Neural cell (in vitro differentiated cells): ENCODE results near the gene KANSL3.

Experiments used
- EP300 ChIP-seq: fragments of 450-650 bp; conservative IDR thresholded peaks from 2 replicates; pipeline ENCODE4 v1.6.1; 2014; ENCODE audit warnings: antibody characterized with exemption, mild to moderate bottlenecking, moderate library complexity; ENCODE audit not compliant: poor library complexity, severe bottlenecking
- EZH2 ChIP-seq: fragments of 200-600, 300-800 bp; shearing (Covaris generic), sonication (generic); IDR thresholded peaks from 2 replicates; pipeline ENCODE4 v1.6.1; 2014; ENCODE audit warnings: antibody characterized with exemption, low read length, borderline replicate concordance, mild to moderate bottlenecking; ENCODE audit not compliant: insufficient read depth, poor library complexity, severe bottlenecking
- POLR2AphosphoS5 ChIP-seq: IDR thresholded peaks from 2 replicates; pipeline ENCODE4 v1.6.1; 2012
- RAD21 ChIP-seq: fragments of 450-650 bp; conservative IDR thresholded peaks from 2 replicates; pipeline ENCODE4 v1.6.1; 2014; ENCODE audit warnings: antibody characterized with exemption, mild to moderate bottlenecking, moderate library complexity
- SMC3 ChIP-seq: fragments of 450-650 bp; conservative IDR thresholded peaks from 2 replicates; pipeline ENCODE4 v1.6.1; 2014; ENCODE audit warnings: antibody characterized with exemption, mild to moderate bottlenecking, moderate library complexity; ENCODE audit not compliant: poor library complexity
- TAF1 ChIP-seq: IDR thresholded peaks from 2 replicates; pipeline ENCODE4 v1.6.1; 2012; ENCODE audit warnings: low read depth
- TF ChIP-seq, protein P1 (sequence below): fragments of 450-650 bp; IDR thresholded peaks from 2 replicates; pipeline ENCODE4 v1.5.1; 2014; ENCODE audit warnings: antibody characterized with exemption, mild to moderate bottlenecking, moderate library complexity; ENCODE audit not compliant: poor library complexity, severe bottlenecking
- TF ChIP-seq, protein P2 (sequence below): IDR thresholded peaks from 2 replicates; pipeline ENCODE4 v1.6.1; 2012; ENCODE audit warnings: borderline replicate concordance

DNA sequence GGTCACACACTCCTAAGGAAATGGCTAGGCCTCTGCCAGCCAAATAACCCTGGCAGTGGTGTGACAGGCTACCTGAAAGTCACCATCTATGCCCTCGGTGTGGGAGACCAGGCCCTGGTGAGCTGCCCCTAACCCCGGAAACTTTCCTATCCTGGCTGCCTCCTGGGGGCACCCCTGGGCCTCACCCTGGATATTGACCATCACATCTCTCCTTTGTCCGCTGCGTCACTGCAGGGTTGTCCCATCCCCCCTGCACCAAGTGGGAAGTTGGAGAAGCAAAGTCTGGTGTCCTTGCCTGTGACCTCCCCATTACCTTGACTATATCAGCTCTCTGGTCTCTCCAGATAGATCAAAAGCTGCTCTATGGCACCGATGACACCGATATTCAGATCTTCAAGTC lies 23.2 kb upstream of the KANSL3 start:
- TF ChIP-seq, protein P1, sequence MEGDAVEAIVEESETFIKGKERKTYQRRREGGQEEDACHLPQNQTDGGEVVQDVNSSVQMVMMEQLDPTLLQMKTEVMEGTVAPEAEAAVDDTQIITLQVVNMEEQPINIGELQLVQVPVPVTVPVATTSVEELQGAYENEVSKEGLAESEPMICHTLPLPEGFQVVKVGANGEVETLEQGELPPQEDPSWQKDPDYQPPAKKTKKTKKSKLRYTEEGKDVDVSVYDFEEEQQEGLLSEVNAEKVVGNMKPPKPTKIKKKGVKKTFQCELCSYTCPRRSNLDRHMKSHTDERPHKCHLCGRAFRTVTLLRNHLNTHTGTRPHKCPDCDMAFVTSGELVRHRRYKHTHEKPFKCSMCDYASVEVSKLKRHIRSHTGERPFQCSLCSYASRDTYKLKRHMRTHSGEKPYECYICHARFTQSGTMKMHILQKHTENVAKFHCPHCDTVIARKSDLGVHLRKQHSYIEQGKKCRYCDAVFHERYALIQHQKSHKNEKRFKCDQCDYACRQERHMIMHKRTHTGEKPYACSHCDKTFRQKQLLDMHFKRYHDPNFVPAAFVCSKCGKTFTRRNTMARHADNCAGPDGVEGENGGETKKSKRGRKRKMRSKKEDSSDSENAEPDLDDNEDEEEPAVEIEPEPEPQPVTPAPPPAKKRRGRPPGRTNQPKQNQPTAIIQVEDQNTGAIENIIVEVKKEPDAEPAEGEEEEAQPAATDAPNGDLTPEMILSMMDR, result no peak
- TF ChIP-seq POLR2AphosphoS5 (no peak), EZH2 (no peak), EP300 (no peak), TAF1 (no peak), RAD21 (no peak), SMC3 (no peak)
- TF ChIP-seq, protein P2, sequence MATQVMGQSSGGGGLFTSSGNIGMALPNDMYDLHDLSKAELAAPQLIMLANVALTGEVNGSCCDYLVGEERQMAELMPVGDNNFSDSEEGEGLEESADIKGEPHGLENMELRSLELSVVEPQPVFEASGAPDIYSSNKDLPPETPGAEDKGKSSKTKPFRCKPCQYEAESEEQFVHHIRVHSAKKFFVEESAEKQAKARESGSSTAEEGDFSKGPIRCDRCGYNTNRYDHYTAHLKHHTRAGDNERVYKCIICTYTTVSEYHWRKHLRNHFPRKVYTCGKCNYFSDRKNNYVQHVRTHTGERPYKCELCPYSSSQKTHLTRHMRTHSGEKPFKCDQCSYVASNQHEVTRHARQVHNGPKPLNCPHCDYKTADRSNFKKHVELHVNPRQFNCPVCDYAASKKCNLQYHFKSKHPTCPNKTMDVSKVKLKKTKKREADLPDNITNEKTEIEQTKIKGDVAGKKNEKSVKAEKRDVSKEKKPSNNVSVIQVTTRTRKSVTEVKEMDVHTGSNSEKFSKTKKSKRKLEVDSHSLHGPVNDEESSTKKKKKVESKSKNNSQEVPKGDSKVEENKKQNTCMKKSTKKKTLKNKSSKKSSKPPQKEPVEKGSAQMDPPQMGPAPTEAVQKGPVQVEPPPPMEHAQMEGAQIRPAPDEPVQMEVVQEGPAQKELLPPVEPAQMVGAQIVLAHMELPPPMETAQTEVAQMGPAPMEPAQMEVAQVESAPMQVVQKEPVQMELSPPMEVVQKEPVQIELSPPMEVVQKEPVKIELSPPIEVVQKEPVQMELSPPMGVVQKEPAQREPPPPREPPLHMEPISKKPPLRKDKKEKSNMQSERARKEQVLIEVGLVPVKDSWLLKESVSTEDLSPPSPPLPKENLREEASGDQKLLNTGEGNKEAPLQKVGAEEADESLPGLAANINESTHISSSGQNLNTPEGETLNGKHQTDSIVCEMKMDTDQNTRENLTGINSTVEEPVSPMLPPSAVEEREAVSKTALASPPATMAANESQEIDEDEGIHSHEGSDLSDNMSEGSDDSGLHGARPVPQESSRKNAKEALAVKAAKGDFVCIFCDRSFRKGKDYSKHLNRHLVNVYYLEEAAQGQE, result no peak
